ENCODE results near the gene TOP3B. TPM values are rescaled to one million over a fixed set of nuclear protein-coding genes. Genes with fewer than 3 reads are reported as not detected.
A peak's percentile ranks its signal among the peaks of the same experiment; 100 is the strongest.

The TOP3B gene
- total RNA-seq, 4 donors from 2014 or later, result 24.3 to 68.1 (median 48.4) TPM

DNA sequence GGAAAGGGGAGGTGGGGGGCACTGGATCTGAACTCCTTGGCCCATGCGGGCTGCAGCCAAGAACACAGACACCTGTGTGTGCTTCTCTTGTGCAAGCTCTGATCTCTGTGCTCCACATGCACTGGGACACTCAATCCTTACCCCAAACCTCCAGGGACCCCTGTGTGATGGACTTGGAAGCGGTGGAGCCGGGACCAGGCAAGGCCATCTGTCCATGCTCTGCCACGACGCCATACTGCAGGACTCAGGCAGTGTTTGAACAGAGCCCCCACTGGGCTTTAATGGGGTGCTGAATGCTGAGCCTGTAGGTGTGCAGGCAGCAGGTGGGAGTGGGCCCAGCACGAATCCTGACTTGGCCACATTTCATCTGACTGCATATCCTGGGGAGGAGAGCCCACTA, 53.3 kb downstream of the TOP3B start:
- TF ChIP-seq POLR2A (IDR thresholded peaks at IDR 0.05) (no peak), EP300 (IDR thresholded peaks at IDR 0.05) (no peak)
- TF ChIP-seq, protein P1, sequence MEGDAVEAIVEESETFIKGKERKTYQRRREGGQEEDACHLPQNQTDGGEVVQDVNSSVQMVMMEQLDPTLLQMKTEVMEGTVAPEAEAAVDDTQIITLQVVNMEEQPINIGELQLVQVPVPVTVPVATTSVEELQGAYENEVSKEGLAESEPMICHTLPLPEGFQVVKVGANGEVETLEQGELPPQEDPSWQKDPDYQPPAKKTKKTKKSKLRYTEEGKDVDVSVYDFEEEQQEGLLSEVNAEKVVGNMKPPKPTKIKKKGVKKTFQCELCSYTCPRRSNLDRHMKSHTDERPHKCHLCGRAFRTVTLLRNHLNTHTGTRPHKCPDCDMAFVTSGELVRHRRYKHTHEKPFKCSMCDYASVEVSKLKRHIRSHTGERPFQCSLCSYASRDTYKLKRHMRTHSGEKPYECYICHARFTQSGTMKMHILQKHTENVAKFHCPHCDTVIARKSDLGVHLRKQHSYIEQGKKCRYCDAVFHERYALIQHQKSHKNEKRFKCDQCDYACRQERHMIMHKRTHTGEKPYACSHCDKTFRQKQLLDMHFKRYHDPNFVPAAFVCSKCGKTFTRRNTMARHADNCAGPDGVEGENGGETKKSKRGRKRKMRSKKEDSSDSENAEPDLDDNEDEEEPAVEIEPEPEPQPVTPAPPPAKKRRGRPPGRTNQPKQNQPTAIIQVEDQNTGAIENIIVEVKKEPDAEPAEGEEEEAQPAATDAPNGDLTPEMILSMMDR (IDR thresholded peaks at IDR 0.05), result no peak
- 84 to 91% methylated on average over 3 to 6 of the region's 6 CpGs for WGBS, 2 donors
- H3K4me3 ChIP-seq, result no peak overlapping the region
- H3K9me3 ChIP-seq, result no peaks in the 10 kb centered on the region
- H3K4me1 ChIP-seq, result peaks cover 0 to 28% (median 4%) of the 10 kb centered on the region in 4 donors
- no peaks in the 10 kb centered on the region for H3K27me3 ChIP-seq
- no peak overlapping the region for H3K27ac ChIP-seq
- DNase-seq (ENCODE audit: low spot score in 2 of 2), result no peak
- peaks cover 0 to 96% (median 22%) of the 10 kb centered on the region in 3 donors for H3K36me3 ChIP-seq

DNA sequence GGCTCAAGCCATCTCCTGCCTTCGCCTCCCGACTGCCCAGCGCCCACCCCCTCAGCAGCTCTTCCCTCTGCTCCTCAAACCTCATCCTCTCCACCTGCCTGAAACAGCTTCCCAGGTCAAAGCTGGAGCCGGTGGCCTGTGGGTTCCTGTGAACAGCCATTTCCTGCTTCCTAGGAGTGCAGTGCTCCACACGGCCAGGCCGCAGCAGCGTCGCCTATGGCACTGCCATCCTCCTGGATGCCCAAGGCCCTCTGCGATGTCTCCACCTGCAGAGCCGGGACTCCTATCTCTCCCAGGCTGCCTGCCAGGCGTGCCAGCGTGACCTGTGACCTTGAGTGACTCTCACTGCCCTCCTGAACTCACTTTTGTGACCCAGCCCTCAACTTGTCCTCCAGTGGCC, 54.5 kb downstream of the TOP3B start:
- 61 to 74% methylated on average over 7 to 8 of the region's 12 CpGs for WGBS, 2 donors
- DNase-seq (ENCODE audit: low spot score in 2 of 2), result no peak

DNA sequence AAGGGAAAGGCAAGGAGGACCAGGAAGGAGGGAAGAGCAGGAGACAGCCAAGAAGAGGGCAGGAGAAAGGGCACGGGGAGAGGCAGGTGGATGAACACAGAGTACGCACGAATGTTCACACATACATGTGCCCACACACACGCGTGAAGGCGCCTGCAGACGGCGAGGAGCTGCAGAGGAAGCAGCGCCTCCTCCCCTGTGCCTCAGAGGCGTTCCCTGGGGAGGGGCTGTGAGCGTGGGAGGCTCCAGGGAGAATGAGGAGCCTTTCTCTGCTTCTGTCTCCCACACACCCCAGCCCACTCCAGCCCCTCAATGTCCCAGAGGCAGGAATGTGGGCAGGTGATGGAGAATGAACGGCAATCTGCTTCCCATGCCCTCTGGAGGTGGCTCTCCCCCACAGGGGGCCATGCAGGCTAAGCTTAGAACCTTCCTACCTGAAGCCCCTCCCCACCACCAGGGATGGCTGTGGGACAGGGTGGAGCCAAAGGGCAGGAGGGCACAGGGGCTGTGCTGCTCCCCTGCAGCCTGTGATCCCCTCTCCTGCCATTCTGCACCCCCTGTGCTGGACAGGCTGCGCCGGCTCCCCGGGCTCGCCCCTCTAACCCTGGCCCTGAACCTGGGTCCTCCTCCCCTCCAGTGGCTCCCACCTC, 55.3 kb downstream of the TOP3B start:
- no peak for DNase-seq (ENCODE audit: low spot score in 2 of 2)
- whole genome bisulfite sequencing, 2 donors, result 60 to 64% methylated on average over 15 to 16 of the region's 16 CpGs
- no peak overlapping the region for H3K4me3 ChIP-seq
- H3K36me3 ChIP-seq, result peaks cover 0 to 96% (median 10%) of the 10 kb centered on the region in 3 donors
- no peaks in the 10 kb centered on the region for H3K27me3 ChIP-seq
- H3K4me1 ChIP-seq, result peaks cover 0 to 14% (median 0%) of the 10 kb centered on the region in 4 donors
- no peaks in the 10 kb centered on the region for H3K9me3 ChIP-seq
- H3K27ac ChIP-seq, result peak overlapping the region in 2 of 4 donors; percentile 55 to 66
- TF ChIP-seq POLR2A (IDR thresholded peaks at IDR 0.05) (no peak), EP300 (IDR thresholded peaks at IDR 0.05) (no peak)
- TF ChIP-seq, protein P1 (IDR thresholded peaks at IDR 0.05), result no peak

More for the DNA sequence above, 54.5 kb downstream of the TOP3B start:
- Histone ChIP-seq H3K27me3 (no peaks in the 10 kb centered on the region), H3K27ac (peak overlapping the region in 2 of 4 donors; percentile 0 to 34), H3K36me3 (peaks cover 0 to 96% (median 18%) of the 10 kb centered on the region in 3 donors), H3K4me3 (no peak overlapping the region), H3K4me1 (peaks cover 0 to 16% (median 0%) of the 10 kb centered on the region in 4 donors), H3K9me3 (no peaks in the 10 kb centered on the region)
- TF ChIP-seq, protein P1 (IDR thresholded peaks at IDR 0.05), result no peak
- no peak for TF ChIP-seq EP300 (IDR thresholded peaks at IDR 0.05)
- TF ChIP-seq POLR2A (IDR thresholded peaks at IDR 0.05), result no peak

DNA sequence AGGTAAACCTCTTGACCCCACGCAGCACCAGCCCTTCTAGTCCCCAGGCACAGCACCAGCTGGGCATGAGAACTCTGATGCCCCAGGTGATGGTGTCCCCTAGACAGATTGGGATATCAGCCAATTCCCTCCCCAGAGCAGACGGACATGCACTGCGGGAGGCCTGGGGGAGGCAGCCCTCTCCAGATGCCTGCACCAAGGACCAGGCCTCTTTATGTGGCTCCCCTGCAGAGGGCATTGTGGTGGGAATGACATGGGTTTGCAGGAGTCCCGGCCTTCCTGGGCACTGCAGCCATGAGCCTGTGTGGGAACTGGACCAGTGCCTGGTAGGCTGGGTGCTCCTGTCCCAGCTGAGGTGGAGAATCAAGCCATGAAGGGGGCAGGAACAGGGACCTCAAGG, 55.9 kb downstream of the TOP3B start:
- DNase-seq (ENCODE audit: low spot score in 2 of 2), result no peak
- no peaks in the 10 kb centered on the region for H3K27me3 ChIP-seq
- peaks cover 0 to 14% (median 0%) of the 10 kb centered on the region in 4 donors for H3K4me1 ChIP-seq
- no peaks in the 10 kb centered on the region for H3K9me3 ChIP-seq
- TF ChIP-seq EP300 (IDR thresholded peaks at IDR 0.05) (no peak), POLR2A (IDR thresholded peaks at IDR 0.05) (no peak)
- TF ChIP-seq, protein P1 (IDR thresholded peaks at IDR 0.05), result no peak
- WGBS, 2 donors, result 57 to 58% methylated on average over 3 to 4 of the region's 4 CpGs
- no peak overlapping the region for H3K4me3 ChIP-seq
- peak overlapping the region in 1 of 4 donors; percentile 66 for H3K27ac ChIP-seq
- peaks cover 0 to 94% (median 8%) of the 10 kb centered on the region in 3 donors for H3K36me3 ChIP-seq

DNA sequence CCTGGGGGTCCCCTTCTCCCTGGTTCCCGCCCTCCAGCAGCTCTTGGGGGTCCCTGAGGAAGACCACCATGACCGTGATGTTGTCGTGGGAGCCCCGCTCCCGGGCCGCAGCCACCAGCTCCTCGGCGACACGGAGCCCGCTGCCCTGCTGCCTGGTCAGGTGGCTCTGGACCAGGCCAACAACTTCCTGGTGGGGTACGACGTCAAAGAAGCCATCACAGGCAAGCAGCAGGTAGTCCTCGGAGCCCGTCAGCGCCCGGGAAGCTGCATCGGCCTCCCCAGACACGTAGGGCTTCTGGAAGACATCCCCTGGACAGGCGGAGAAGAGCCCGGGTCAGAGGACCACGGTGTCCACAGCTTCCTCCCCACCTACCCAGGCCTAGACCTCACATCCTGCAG, 59.4 kb downstream of the TOP3B start:
- Histone ChIP-seq H3K27me3 (no peaks in the 10 kb centered on the region), H3K27ac (no peak overlapping the region), H3K9me3 (no peaks in the 10 kb centered on the region), H3K36me3 (peaks cover 0 to 91% (median 0%) of the 10 kb centered on the region in 3 donors), H3K4me1 (peaks cover 0 to 17% (median 0%) of the 10 kb centered on the region in 4 donors), H3K4me3 (no peak overlapping the region)
- DNase-seq (ENCODE audit: low spot score in 2 of 2), result no peak
- 91 to 99% methylated on average over 13 to 19 of the region's 21 CpGs for WGBS, 2 donors
- TF ChIP-seq EP300 (IDR thresholded peaks at IDR 0.05), result no peak
- TF ChIP-seq, protein P1 (IDR thresholded peaks at IDR 0.05), result no peak
- TF ChIP-seq POLR2A (IDR thresholded peaks at IDR 0.05), result no peak

Data from tibial nerve (tissue), 4 donors.